Fibroblast of gingiva (primary cell): ENCODE results near the gene GRIFIN.

Experiments
- DNase-seq: peaks from one replicate; pipeline ENCODE4 v3.0.0-alpha.2; 2011; ENCODE audit warnings: low read depth

GRIFIN gene

GRCh38 chr7:2476298-2476697 is at the start of gene GRIFIN:
TSS of gene GRIFIN (minus strand) at chr7:2476398. CDS start at chr7:2476383, 15 bp downstream.
- DNase-seq: no peak

- no peak for DNase-seq
Observed at GRCh38 chr7:2524808-2525657, 48.8 kb upstream of the GRIFIN start.

- peak; percentile 15 for DNase-seq
Observed at GRCh38 chr7:2523941-2524807, 48.0 kb upstream of the GRIFIN start.

GRCh38 chr7:2523461-2523936 is 47.3 kb upstream of the GRIFIN start:
- DNase-seq: no peak

- DNase-seq: no peak
Observed at GRCh38 chr7:2522780-2523433, 46.7 kb upstream of the GRIFIN start.

GRCh38 chr7:2521952-2522591 is 45.9 kb upstream of the GRIFIN start:
- DNase-seq: no peak

- DNase-seq: no peak
Observed at GRCh38 chr7:2521341-2521745, 45.1 kb upstream of the GRIFIN start.

- no peak for DNase-seq
Observed at GRCh38 chr7:2520761-2521290, 44.6 kb upstream of the GRIFIN start.

- DNase-seq: no peak
Observed at GRCh38 chr7:2520131-2520760, 44.0 kb upstream of the GRIFIN start.

GRCh38 chr7:2519119-2519930 is 43.1 kb upstream of the GRIFIN start, which contains the start of gene LFNG:
TSS of gene LFNG (plus strand) at chr7:2519774. CDS start at chr7:2519862, 88 bp downstream.
- peak; percentile 78 for DNase-seq

- DNase-seq: no peak
Observed at GRCh38 chr7:2518737-2519118, 42.5 kb upstream of the GRIFIN start.

- DNase-seq: no peak
Observed at GRCh38 chr7:2517678-2518507, 41.7 kb upstream of the GRIFIN start.

GRCh38 chr7:2517026-2517425 is 40.8 kb upstream of the GRIFIN start:
- peak; percentile 58 for DNase-seq

GRCh38 chr7:2516194-2516555 is 40.0 kb upstream of the GRIFIN start:
- DNase-seq: no peak

GRCh38 chr7:2515424-2516193 is 39.4 kb upstream of the GRIFIN start:
- DNase-seq: peak; percentile 22

- no peak for DNase-seq
Observed at GRCh38 chr7:2514473-2515423, 38.5 kb upstream of the GRIFIN start.

GRCh38 chr7:2513702-2514101 is 37.5 kb upstream of the GRIFIN start:
- no peak for DNase-seq
